Subcutaneous adipose tissue (tissue), 4 donors: Measurements from ENCODE around the gene AHRR. TPM values are rescaled to one million over a fixed set of nuclear protein-coding genes. Genes with fewer than 3 reads are reported as not detected.

Source experiments
- CTCF ChIP-seq: fragments of 450-650 bp; IDR thresholded peaks from one replicate; pipeline ENCODE4 v1.5.1; 2016; ENCODE audit warnings: low read depth, mild to moderate bottlenecking, control low read depth, antibody characterized with exemption, moderate library complexity
- total RNA-seq, 4 donors: library from RNA; depleted of rRNA; stranded (reverse); fragments of >200 nt; gene quantifications; one replicate each; pipeline ENCODE4 v1.1.0, GENCODE V29; 2016

The AHRR gene
- total RNA-seq, 4 donors from 2014 or later, result 0.34 to 1.1 (median 0.46) TPM

- TF ChIP-seq CTCF, result no peak
Observed at GRCh38 chr5:306011-306805, 15.3 kb upstream of the AHRR start.

GRCh38 chr5:307306-307705 lies 14.2 kb upstream of the AHRR start:
- no peak for TF ChIP-seq CTCF

- TF ChIP-seq CTCF, result no peak
Observed at GRCh38 chr5:307794-308579, 13.5 kb upstream of the AHRR start.

- no peak for TF ChIP-seq CTCF
Observed at GRCh38 chr5:308672-309271, 12.7 kb upstream of the AHRR start.

- no peak for TF ChIP-seq CTCF
Observed at GRCh38 chr5:310516-310915, 11.0 kb upstream of the AHRR start.

- TF ChIP-seq CTCF, result no peak
Observed at GRCh38 chr5:310941-311434, 10.5 kb upstream of the AHRR start.

- no peak for TF ChIP-seq CTCF
Observed at GRCh38 chr5:311963-312362, 9.6 kb upstream of the AHRR start.
